Smooth muscle cell of the umbilical artery (primary cell): ENCODE measurements around the gene C14orf180. TPM values are rescaled to one million over a fixed set of nuclear protein-coding genes. Genes with fewer than 3 reads are reported as not detected.

Experiments used
- total RNA-seq: library from RNA; depleted of rRNA; stranded (reverse); fragments of >200 nt; gene quantifications from 2 replicates; pipeline ENCODE4 v1.2.3, GENCODE V29; 2014

The C14orf180 gene
- total RNA-seq = not detected in 2 replicates

DNA sequence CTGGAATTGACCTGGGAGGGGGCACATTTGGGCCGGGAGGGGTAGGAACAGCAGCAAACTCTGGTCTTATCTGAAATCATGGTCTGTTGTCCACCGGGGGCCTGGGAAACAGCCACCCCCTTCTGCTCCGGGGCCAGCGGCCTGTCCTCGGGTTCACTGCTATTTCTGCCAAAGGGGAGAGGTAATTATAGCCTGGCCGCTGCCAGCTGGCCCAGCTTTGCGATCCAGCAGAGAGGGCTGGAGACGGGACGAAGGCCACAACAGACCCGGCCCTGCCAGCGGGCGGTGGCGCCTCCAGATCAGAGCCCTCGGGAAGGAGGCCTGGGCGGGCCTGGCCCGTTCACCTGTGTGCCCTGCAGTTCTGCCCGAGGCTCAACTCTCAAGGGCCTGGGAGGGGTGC lies at the start of gene C14orf180:
Gene C14orf180, plus strand, starts transcription at position 258 of the 400 bp plus-strand sequence. CDS start 6,667 bp downstream, outside the sequence.

GRCh38 chr14:104604458-104605449 lies 25.2 kb downstream of the C14orf180 start, which contains the start of gene TMEM179:
TSS of gene TMEM179 (minus strand) at chr14:104604772. CDS start at chr14:104604741, 31 bp downstream.

Other genes starting within 250 kb of the C14orf180 start
- gene TMEM179, start 25.0 kb downstream of the C14orf180 start, total RNA-seq = 0.18 TPM in 1 of 2 replicates, not detected in the other
- 23.2 and 92.3 TPM in 2 replicates for gene INF2, start 109.9 kb downstream of the C14orf180 start, total RNA-seq
- gene ADSS1, start 144.5 kb downstream of the C14orf180 start, total RNA-seq = 7.7 and 12.2 TPM in 2 replicates
- gene SIVA1, start 173.4 kb downstream of the C14orf180 start, total RNA-seq = 56.2 and 121 TPM in 2 replicates
- gene AKT1, start 216.0 kb downstream of the C14orf180 start, total RNA-seq = 201 and 267 TPM in 2 replicates
- 3.0 and 3.9 TPM in 2 replicates for gene ZBTB42, start 221.3 kb downstream of the C14orf180 start, total RNA-seq